ENCODE data around the gene SLFN14.
"Not testable (repeated sequence)": the region's sequence is repeated elsewhere in the genome, so short reads cannot be mapped to it uniquely, and the experiment has no call there.

DNA sequence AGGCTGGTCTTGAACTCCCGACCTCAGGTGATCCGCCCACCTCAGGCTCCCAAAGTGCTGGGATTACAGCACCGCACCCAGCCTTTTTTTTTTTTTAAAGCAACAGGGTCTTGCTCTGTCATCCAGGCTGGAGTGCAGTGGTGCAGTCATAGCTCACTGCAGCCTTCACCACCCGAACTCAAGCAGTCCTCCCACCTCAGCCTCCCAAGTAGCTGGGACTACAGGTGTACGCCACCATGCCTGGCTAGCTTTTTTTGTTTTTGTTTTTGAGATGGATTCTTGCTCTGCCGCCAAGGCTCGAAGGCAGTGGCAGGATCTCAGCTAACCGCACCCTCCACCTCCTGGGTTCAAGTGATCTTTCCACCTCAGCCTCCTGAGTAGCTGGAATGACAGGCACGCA, 25.2 kb downstream of the SLFN14 start:
- not testable (repeated sequence) for TF ChIP-seq ZFP30 (CRISPR knock-in tag; IDR thresholded peaks at IDR 0.05); PATZ1 (CRISPR knock-in tag; IDR thresholded peaks at IDR 0.05; ENCODE audit: borderline replicate concordance)
